NCI-H2107 (cell line): ENCODE results near the gene TMEM126B.
"Not testable (repeated sequence)": the region's sequence is repeated elsewhere in the genome, so short reads cannot be mapped to it uniquely, and the experiment has no call there.

Experiments
- DNase-seq: peaks from one replicate; lab custom pipeline; 2025; lab: John Stamatoyannopoulos, UW

The TMEM126B gene

DNA sequence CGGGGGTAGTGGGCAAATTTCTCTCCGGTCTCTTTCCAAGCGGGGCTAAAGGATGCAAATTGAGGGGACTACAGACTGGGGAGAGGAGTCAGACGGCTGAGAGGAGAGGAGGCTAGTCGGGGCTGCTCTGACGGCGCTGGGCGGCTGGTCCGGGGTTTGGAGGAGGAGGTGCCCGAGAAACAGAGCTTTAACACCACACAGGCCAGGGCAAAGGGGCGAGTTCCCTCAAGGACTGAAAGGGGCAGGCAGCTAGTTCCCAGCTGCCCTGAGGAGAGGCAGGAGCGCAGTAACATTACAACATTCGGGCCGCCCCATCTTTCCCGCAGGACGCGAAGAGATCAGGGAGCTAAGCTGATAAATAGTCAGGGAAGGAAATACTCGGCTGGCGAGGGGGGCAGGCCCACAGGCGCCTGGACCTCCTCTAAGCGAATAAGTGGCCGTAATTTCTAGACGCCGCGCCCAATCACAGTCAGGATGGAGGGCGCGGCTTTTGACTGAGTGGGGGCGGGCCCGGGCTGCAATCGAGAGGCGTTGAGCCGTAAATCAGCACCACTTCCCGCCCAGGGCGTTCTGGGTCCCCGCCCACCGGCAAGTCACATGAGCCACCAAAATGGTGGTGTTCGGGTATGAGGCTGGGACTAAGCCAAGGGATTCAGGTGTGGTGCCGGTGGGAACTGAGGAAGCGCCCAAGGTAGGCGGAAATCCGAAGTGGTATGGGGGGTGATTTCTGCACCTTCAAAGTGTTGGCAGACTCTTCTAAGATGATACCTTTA lies at the start of gene TMEM126B:
TMEM126B (plus strand) TSS at position 596 of the 773 bp plus-strand sequence; CDS start at position 611, 15 bp downstream.
- peak; percentile 92 for DNase-seq

DNA sequence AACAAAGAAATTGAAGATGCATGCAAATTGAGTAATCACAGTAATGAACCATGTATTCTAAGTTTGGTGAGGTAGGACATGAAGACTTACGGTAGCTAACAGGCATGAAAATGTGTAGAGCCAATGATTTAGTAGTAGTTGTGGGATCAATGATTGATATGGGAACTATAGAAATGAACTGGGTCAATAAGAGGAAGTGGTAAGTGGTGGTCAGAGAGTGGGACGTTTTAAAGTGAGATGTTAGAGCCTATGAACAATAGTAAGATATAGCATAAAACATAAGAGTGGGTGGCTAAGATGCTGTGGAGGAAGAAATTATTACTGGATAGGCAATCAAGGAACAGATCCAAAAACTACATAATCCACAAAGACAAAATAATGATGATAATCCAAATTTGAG lies 46.3 kb upstream of the TMEM126B start:
- DNase-seq: no peak

GRCh38 chr11:85589373-85589772 lies 39.0 kb upstream of the TMEM126B start:
- DNase-seq: no peak

DNA sequence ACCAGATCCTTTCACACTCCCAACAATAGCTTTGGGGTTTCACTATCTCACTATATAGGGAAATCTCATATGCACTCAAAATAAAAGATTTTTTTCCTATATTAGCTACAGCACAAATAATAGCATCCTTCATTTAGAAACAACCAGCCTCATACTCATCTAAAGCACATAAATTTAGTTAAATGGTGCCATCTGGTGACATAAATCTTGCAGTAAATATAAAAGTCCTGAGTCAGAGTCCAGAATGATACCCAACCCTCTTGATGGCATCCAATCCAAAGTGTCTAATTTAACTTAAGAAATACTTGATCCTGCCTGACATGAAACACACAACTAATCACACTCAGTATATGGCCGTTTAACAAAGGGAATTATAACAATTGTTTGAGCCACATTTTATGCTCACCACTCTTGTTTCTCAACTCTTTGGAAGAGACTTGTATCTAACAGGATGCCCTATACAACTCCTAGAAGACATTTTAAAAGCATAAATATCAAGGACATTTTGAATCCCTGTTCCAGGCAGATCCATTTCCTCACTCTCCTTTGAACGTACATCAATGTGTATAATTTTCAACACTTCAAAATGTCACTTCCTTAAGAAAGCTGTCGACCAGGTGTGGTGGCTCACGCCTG lies 37.4 kb upstream of the TMEM126B start:
- DNase-seq: no peak

DNA sequence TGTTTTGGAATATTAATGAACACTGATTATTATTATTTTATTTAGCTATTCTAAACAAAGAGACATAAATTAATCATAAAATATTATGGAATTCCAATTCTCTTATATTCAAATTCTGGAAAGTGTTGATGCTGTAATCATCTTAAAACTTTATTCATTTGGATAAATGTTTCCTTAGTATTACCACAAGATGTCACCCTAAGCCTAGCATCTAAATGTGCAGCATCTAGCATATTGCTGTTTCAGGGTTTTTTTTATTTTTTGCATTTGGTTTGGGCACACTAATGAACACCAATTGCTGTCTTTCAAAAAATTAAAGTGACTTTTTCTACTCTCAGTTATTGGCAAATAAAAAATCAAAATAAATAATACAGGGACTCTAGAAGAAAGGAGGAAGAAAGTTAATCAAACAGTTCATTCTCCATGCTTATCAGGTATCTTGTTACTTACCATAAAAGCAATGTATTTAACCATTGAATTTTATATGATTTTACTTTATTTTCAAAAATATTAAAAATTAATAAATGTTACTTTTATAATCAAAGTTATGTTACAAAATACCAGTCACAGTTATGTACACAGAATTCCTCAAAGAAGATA lies 33.0 kb upstream of the TMEM126B start:
- no peak for DNase-seq

- no peak for DNase-seq
Measured at GRCh38 chr11:85596886-85597285, 31.5 kb upstream of the TMEM126B start.

DNA sequence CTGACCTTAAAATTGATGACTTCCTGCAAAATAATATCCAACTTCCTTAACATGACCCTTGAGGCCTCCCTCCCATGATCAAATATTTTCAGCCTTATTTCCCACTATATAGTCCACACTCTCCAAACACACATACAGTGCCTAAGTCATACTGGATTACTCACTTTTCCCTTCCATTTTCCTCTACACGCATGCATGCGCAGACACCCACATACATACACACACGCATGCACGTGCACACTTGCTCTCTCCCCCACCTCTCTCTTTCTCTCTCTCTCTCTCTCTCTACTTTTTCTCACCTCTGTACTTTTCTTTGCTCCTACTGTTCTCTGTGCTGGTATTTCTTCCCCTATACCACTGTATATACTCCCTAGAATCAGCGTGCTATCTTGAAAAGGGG lies 29.3 kb upstream of the TMEM126B start:
- DNase-seq: no peak

DNA sequence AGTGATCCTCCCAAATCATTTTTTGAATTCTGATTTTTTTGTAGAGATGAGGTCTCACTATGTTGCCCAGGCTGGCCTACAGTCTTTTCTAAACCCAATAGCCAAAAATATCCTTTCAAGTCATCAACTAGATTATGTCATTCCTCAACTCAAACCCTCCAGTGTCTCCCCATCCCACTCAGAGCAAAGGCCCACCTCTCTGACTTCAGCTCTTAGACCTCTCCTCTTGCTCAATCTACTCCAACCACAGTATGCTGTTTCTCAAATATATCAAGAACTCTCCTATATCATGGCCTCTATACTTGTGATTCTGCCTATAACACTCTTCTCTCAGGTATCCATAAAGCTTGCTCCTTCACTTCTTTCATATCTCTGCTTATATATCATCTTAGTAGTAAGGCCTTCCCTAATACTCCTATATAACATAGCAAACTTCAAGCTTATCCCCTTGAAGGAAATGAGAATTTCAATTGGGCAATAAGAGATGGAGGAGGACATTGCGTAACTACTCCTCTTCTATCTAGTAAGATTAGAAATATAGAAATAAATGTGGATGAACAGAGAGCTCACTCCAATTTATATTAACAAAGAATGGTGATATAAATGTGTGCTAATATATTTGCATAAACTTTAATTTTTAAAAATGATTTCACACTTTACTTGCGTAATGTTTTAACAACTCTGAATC lies 25.7 kb upstream of the TMEM126B start:
- no peak for DNase-seq

DNA sequence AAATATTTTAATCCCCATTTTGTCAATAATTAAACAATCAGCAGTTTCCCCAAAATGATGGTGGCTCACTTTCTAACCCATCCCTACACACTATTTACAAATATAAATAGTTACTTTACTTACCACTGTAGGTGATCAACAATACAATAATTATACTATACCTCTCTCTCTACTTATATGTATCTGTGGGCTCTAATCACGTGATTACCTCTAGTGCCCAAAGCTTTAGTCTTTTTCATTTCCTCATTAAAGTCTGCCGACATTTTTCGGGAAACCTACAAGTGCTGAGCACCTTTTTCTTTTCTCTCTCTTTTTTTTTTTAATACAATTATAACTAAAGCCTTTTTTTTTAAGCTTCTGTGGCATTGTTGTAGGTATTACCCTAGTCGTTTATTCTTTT lies 25.2 kb upstream of the TMEM126B start:
- no peak for DNase-seq

DNA sequence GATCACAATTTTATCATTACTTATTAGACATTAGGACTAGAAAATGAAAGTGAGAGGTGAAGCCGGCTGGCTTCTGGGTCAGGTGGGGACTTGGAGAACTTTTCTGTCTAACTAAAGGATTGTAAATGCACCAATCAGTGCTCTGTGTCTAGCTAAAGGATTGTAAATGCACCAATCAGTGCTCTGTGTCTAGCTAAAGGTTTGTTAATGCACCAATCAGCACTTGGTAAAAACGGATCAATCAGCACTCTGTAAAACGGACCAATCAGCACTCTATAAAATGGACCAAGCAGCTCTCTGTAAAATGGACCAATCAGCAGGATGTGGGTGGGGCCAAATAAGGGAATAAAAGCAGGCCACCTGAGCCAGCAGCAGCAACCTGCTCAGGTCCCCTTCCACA lies 22.2 kb upstream of the TMEM126B start:
- not testable (repeated sequence) for DNase-seq

- not testable (repeated sequence) for DNase-seq
Measured at GRCh38 chr11:85608621-85609020, 19.8 kb upstream of the TMEM126B start.

DNA sequence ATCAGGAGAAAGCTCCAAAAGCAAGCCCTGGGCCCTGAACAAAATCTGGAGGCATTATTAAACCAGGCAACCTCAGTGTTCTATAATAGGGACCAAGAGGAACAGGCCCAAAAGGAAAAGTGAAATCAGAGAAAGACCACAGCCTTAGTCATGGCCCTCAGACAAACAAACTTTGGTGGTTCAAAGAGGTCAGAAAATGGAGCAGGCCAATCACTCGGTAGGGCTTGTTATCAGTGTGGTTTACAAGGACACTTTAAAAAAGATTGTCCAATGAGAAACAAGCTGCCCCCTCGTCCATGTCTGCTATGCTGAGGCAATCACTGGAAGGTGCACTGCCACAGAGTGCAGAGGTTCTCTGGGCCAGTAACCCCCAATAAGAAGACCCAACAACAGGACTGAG lies 19.1 kb upstream of the TMEM126B start:
- not testable (repeated sequence) for DNase-seq

DNA sequence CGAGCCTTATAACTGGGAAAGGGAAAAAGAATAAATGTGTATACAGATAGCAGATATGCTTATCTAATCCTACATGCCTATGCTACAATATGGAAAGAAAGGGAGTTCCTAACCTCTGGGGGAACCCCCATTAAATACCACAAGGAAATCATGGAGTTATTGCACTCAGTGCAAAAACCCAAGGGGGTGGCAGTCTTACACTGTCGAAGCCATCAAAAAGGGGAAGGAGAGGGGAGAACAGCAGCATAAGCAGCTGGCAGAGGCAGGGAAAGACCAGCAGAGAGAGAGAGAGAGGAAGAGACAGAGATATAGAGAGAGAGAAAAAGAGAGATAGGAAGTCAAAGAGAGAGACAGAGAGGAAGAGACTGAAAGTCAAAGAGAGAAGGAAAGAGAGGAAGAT lies 16.8 kb upstream of the TMEM126B start:
- not testable (repeated sequence) for DNase-seq

GRCh38 chr11:85619499-85619898 lies 8.9 kb upstream of the TMEM126B start:
- DNase-seq: no peak

DNA sequence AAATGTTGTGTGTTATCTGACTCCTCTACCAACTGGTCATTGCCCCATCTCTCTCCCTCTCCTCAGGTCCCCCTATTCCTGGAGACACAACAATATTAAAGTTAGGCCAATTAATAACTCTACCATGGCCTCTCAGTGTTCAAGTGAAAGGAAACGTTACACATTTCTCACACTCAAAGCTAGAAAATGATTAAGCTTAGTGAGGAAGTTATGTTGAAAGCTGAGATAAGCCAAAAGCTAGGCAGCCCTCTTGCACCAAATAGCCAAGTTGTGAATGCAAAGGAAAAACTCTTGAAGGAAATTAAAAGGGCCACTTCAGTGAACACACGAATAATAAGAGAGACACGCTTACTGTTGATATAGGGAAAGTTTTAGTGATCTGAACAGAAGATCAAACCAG lies 8.1 kb upstream of the TMEM126B start:
- no peak for DNase-seq

GRCh38 chr11:85626496-85626895 lies 1.9 kb upstream of the TMEM126B start:
- peak; percentile 4 for DNase-seq

- DNase-seq: no peak
Measured at GRCh38 chr11:85627332-85627997, 928 bp upstream of the TMEM126B start, which contains the start of gene DLG2. TSS of gene DLG2 (minus strand) at chr11:85627344.

- no peak for DNase-seq
Measured at GRCh38 chr11:85628771-85629341, 463 bp downstream of the TMEM126B start.

DNA sequence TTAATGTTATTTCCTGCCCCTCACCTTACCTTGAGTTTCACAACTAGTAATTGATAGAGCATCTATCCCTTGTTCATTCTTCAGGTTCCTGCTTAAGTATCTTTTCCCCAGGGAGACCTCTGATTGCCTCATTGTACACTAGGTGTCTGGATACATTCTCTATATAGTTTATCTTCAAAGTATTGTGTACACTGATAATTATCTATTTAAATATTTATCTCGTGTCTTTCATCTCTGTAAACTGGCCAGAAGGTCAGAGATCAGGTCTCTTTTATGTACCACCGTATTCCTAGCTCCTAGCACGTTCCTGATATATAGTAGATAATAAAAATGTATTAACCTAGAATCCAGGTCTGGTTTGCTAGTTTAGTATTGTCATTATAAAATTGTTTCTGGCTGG lies 6.4 kb downstream of the TMEM126B start:
- DNase-seq: no peak

DNA sequence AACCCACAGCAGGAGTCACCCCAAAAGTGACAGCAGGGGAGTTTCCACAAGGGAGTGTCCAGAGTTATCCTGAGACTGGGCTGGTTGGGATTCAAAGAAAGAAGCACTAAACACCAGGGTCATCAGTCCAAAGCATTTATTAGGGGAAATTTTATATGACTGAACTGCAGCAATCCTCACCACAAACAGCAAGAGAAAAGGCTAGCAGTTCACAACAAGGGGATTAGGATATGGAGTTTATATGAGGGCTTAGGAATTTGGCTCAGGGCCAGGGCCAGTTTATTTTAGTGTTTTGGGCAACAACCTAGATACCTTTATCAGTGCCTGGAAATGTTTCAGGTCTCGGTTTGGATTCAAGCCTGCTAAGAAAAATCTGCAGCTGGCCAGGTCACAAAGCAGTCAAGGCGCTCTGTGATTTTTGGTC lies 14.8 kb downstream of the TMEM126B start:
- no peak for DNase-seq

DNA sequence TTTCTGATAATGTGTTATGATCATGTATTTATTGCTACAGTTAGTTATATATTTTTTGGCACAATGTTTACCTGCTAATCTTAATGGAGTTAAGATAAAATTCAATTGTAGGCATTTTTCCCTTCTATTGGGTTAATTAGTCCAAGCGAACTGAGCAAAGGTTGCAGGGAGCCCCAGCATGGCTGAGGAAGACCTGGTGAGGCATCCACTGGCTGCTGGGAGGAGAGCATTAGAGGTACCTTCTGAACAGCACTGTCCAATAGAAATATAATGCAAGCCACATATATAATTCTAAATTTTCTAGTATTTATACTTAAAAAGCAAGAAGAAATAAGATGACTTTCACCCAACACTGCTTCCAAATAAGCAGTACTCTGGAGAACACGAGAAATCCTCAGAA lies 18.7 kb downstream of the TMEM126B start:
- DNase-seq: no peak
